GM21723 (cell line): ENCODE results near the gene DXO.
"Not testable (repeated sequence)": the region's sequence is repeated elsewhere in the genome, so short reads cannot be mapped to it uniquely, and the experiment has no call there.

Experiments used
- ATAC-seq: cut with Tn5 transposase; IDR thresholded peaks from one replicate; pipeline ENCODE4 v1.9.1; 2021; ENCODE audit warnings: mild to moderate bottlenecking, moderate library complexity; ENCODE audit not compliant: unreplicated experiment

DXO gene

DNA sequence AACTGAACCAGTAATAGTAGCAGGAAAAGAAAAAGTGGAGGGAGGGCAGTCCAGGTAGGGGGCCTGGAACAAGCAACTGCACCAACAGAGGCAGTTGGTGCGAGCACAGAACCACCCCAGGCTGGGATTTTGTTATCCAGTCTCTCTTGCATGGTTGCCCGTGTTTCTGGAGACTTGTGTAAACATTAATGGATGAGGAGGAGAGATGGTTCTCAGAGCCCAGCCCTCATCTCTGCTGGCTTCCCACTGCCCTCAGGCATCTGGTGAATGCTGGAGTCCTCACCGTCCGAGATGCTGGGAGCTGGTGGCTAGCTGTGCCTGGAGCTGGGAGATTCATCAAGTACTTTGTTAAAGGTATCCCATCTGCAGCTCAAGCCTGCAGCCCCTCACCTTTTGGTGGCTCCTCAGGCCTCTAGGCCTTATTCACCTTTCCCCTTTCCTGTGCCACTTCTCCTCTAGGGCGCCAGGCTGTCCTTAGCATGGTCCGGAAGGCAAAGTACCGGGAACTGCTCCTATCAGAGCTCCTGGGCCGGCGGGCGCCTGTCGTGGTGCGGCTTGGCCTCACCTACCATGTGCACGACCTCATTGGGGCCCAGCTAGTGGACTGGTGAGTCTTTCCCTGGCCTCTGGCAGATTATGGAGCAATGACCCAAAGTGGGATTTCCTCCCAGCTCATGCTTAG lies 8.4 kb upstream of the DXO start:
- ATAC-seq, result not testable (repeated sequence)

DNA sequence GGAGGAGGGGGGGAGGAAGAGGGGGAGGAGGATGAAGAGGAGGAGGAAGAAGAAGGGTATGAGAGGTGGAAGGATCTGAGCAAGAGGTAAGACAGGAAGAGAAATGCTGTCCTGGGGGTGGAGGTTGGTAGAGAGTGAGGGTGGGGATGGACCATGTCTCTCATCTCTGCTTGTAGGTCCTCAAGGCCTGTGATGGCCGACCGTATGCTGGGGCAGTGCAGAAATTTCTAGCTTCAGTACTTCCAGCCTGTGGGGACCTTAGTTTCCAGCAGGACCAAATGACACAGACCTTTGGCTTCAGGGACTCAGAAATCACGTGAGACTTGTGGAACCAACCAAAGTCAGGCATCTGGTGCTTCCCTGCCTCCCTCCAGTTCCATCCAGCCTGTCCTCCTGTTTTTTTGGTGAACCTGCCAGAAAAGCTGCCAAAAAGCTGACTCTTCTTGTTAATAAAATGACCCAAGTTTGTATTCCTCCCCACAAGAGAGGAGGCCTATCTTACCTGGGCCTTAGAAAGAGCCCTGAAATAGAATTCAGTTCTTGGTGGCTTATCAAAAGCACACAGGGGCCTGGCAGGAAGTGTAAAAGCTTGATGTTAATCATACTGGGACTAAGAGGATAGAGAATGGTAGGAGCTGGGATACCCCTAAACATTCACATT lies 7.4 kb upstream of the DXO start:
- no peak for ATAC-seq

DNA sequence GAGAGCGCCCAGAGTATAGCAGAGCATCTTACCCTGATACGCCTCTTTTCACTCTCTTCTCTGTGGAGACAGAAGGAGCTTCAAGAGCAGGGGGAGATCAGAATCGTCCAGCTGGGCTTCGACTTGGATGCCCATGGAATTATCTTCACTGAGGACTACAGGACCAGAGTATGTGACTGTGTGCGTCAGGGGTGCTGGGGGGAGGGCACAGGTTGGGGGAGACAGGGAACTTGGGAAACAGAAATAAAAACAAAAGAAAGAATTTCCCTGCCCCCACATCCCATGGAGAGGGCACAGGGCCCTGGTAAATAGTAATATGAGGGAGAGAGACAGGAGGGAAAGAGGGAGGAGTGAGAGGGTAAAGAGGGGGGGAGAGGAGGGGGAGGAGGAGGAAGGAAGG lies 6.9 kb upstream of the DXO start:
- no peak for ATAC-seq

DNA sequence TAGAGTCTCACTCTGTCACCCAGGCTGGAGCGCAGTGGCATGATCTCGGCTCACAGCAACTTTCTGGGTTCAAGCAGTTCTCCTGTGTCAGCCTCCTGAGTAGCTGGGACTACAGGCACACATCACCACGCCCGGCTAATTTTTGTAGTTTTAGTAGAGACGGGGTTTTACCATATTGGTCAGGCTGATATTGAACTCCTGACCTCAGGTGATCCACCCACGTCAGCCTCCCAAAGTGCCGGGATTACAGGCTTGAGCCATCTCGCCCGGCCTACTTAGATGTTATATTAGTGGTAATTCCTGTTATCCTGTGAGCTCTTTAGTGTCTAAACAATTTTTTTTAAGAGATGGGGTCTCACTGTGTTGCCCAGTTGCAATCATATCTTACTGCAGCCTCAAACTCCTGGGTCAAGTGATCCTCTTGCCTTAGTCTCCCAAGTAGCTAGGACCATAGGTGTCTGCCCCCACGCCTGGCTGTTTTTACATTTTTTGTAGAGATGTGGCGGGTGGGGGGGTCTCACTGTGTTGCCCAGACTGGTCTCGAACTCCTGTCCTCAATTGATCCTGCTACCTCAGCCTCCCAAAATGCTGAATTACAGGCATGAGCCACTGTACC lies 6.0 kb upstream of the DXO start:
- ATAC-seq, result no peak

DNA sequence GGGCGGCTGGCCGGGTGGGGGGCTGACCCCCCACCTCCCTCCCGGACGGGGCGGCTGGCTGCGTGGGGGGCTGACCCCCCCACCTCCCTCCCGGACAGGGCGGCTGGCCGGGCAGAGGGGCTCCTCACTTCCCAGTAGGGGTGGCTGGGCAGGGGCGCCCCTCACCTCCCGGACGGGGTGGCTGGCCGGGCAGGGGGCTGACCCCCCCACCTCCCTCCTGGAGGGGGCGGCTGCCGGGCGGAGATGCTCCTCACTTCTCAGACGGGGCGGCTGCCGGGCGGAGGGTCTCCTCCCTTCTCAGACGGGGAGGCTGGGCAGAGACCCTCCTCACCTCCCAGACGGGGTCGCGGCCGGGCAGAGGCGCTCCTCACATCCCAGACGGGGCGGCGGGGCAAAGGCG lies 4.1 kb upstream of the DXO start:
- ATAC-seq, result not testable (repeated sequence)

DNA sequence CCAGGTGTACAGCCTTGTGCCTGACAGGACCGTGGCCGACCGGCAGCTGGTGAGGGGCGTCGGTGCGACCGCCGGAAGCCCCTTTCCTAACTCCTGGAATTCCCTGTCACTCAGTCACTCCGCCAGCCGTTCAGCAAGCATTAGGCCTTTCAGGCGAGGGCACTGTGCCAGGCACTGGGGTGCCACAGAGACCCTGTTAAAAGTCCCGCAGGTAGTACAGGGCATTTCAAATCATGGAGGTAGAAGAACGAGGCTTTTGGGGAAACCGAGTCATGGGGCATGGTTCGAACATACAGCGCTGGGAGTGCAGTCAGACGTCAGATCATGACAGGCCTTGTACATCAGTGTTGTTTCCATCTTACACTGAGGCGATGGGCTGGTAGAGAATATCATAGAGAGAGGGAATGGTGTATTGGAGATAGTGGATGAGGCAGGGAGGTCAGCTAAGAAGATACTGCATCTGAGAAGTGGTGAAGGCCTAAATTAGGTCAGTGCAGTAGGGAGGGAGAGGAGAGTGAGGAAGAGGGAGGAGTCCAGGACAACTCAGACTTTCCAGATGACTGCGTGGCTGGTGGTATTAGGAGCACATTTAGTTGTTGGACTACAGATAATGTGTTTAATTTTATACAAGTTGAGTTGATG lies 892 bp upstream of the DXO start:
- ATAC-seq, result no peak

DNA sequence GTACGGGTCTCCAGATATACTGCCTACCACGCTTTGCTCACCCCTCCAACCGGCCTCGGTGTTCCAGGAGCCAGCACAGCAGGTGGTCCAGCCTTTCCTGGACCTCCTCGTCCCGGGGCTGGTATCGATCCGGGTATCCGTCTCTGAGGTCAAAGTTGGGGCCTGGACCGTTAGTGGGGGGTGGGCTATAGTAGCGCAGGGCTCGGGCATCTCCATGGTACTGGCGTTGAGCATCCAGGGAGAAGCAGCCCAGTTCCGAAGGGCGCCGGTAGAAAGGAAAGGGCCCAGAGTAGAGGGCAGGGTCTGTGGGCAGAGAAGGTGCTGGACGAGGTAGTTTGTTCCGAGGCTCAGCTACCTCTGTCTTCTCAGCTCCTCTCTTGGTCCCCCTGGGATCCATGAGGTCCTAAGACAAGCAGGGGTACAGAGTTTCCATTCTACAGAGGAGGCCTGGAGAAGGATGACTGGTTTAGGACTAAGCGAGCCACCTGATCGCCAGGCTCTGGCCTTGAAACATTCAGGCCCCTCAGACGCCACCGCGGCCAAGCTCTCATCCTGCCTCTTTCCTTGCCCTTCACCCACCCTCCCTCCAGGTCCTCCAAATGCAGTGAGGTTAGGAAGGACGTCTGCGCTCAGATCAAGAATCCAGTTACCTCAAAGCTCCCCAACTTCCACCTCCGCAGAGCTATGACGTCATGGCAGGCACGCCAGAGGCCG lies 502 bp downstream of the DXO start:
- ATAC-seq, result no peak

DNA sequence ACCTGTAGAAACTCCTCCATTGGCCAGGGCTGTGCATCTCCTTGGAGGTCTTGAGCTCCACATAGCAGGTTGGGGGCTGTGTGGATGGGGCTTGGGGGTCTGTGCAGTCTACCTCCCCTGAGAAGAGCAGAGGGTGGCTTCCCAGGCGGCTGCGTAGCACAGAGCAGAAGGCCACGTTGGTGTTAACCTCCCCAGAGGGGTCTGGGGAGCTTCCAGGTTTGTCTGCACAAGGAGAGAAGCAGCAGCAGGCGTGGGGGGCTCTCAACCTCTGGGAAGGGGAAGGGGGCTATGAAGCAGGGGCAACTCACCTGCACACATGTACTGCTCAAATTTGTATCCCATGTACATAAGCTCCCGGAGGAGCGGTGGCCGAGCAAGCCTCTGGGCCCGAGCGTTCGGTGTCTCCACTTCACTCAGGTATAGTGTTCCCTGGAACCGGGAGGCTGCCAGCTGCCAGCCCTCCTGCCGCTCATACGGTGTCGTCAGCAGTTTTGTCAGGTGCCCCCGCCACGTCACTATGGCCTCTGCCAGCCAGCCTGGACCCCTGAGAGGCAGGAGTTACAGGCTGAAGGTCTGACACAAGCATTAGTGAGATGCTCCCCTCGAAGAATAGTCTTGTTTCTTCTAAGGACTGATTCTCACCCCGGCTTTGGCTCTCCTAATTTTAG lies 1.2 kb downstream of the DXO start:
- ATAC-seq, result no peak

DNA sequence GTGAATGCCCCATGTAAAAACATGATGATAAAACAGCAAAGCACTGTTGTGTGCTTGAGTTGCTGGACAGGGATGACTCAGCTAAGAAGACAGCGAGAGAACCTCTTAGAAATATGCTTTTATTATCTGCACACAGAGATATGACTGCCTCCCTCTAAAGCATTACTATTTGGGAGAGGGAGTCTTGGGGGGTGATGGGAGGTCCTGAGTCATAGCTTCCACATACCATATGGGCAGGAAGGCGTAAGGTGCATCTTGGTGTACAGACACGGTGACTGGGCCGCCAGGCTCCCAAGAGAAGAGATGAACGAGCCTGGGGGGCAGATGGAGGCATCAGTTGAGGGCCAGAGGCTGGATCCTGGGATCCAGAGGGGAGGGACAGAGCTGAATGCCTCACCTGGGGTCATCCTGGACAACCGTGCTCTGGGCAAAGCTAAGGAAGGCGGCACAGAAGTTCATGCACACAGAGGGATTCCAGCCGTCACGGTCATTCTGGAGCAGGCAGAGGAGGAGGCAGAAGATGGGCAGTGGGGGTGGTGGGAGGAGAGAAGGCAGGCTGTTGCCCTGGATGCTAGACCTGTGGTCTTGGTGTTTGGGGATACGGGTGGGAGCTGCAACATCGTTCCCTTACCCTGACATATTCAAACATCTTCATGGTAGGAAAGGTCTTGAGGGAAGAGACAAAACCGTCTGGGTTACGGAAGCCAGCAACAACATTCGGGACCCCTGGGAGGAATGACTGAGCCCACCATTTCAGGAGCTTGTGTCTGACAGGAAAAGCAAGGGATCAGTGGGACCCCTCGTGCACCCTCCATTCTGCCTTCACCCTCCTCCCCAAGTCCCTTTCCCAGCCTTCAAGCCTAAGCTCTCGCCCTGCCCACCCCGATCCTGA lies 2.0 kb downstream of the DXO start:
- no peak for ATAC-seq

DNA sequence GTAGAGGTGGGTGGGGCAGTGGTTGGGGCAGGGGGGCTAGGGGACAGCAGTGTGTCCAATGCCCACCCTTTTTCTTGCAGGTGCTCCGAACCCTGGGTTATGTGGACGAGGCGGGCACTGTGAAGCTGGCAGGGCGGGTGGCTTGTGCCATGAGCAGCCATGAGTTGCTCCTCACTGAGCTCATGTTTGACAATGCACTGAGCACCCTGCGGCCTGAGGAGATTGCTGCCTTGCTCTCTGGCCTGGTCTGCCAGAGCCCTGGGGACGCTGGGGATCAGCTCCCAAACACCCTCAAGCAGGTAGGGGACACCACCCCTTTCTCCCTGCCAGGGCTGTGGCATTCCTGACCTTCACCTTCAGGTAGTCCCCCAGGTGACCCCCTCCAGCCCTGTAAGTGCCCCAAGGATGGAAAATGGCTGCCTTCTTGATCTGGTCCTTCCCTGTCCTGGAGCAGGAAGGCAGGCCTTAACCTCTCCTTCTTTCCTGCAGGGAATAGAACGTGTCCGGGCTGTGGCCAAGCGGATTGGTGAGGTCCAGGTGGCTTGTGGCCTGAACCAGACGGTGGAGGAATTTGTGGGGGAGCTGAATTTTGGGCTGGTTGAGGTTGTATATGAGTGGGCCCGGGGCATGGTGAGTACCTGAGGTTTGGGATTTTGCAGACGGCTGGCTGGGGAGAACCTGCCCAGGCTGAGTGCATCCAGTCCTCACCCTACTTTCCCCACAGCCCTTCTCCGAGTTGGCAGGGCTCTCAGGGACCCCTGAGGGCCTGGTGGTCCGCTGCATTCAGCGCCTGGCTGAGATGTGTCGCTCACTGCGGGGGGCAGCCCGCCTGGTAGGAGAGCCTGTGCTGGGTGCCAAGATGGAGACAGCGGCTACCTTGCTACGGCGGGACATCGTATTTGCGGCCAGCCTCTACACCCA lies 2.9 kb downstream of the DXO start:
- ATAC-seq, result no peak

DNA sequence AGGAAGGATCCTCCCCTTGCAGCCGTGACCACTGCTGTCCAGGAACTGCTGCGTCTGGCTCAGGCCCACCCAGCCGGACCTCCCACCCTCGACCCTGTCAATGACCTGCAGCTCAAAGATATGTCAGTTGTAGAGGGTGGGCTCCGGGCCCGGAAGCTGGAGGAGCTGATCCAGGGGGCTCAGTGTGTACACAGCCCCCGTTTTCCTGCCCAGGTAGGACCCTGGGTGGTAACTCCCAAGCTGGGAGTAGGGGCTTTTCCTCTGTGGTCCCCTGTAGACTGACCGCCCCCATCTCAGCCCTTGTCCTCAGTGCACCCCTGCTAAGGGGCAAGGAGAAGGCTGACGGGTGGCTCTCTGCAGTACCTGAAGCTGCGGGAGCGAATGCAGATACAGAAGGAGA lies 3.6 kb downstream of the DXO start:
- ATAC-seq, result no peak

DNA sequence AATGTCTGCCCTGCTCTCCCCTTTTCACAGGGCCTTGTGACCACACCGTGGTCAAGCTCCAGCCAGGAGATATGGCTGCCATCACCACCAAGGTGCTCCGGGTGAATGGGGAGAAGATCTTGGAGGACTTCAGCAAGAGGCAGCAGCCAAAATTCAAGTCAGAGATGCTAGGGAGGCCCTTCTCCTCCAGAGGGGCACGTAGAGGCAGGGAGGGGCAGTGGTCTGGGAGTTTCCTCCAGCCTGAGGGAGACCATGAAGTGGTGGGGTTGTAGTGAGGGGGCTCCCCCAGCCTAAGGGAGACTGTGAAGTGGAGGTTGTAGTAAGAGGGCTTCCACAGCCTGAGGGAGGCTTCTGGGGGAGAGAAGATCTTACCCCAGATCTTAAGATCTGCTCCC lies 4.0 kb downstream of the DXO start:
- ATAC-seq, result no peak

DNA sequence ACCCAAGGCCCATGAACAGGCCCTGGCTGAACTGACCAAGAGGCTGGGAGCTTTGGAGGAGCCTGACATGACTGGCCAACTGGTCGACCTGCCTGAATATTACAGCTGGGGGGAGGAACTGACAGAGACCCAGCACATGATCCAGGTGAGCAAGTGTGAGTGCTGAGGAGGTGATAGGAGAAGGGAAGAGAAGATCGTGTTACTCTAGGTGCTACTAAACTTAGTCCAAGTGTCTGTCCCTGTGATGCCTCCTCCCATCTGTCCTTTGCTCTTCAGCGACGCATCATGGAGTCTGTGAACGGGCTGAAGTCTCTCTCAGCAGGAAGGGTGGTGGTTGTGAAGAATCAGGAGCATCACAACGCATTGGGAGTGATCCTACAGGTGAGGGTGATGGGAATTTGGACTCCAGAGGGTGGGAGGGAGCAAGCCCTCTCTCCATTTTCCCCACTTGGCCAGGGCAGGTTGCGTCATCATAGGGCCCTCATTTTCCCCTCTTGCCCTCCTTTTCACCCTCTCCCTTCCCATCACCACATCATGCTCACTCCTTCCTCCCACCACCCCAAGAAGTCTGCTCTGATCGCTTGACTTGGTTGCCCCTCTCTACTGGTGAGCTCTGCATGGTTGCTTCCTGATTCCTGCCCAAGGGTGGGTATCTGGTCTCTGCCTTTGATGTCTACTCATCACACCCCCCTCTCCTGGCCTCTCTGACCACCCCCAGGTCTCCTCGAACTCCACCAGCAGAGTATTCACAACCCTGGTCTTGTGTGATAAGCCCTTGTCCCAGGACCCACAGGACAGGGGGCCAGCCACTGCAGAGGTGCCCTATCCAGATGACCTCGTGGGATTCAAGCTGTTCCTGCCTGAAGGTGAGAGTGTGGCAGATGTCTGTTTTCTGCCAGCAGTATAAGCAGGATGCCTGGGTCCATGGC lies 4.7 kb downstream of the DXO start:
- no peak for ATAC-seq

DNA sequence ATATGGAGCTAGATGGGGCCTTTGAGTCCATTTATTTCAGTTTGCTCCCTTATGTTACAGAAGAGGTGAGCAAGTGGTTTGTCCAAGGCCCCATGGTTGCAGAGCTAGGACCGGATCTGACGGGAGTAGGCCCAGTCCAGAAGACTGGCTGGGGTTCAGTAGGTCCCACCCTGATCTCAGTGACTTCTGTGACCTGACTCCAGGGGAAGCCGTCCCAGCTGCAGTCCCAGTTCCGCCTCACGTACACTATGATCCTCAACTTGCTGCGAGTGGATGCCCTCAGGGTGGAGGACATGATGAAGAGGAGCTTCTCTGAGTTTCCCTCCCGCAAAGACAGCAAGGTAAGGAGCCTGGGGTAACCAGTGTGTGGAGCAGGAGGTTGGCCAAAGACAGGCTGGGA lies 5.4 kb downstream of the DXO start:
- ATAC-seq, result no peak

DNA sequence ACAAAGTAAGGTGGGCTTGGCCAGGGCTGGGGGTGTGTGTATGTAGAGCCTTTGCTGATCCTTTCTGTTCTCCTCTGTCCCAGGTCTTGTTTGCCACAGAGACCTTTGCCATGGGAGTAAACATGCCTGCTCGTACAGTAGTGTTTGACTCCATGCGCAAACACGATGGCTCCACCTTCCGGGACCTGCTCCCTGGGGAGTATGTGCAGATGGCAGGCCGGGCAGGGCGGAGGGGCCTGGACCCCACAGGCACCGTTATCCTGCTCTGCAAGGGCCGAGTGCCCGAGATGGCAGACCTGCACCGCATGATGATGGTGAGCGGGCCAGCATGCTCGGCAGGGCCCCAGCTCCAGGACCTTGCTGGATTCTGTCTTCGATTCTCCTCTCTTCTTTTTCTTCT lies 6.2 kb downstream of the DXO start:
- ATAC-seq, result no peak

DNA sequence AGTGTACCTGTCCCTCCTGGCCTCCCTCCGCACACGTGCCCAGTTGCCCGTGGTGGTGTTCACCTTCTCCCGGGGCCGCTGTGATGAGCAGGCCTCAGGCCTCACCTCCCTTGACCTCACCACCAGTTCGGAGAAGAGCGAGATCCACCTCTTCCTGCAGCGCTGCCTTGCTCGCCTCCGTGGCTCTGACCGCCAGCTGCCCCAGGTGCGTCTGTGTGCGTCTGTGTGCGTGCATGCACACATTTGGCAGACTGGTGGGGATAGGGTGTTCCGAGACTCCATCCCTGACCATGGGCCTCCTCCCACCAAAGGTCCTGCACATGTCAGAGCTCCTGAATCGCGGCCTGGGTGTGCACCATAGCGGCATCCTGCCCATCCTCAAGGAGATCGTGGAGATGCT lies 8.0 kb downstream of the DXO start:
- no peak for ATAC-seq

DNA sequence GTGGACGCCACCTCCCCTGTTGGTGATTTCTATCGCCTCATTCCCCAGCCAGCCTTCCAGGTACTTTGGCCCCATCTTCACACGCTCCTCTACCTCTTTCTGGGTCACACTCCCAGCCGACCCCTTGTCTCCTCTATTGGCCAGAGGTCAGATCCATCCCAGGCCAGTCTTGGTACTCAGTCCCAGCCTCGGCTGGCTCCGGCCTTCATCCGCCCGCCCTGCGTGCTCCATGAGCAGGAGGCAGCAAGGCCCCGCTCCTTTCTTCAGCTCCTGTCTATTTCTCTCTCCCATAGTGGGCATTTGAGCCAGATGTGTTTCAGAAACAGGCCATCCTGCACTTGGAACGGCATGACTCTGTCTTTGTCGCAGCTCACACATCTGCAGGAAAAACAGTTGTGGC lies 10.3 kb downstream of the DXO start:
- ATAC-seq, result no peak
